Ovary (tissue), 3 donors: ENCODE data around the gene SYT14.

ENCODE experiments used
- CTCF ChIP-seq, 3 donors: fragments of 450-650 bp in 2 of 3; fragments of 200-600 bp in 1 of 3; IDR thresholded peaks; one replicate each; pipeline versions ENCODE4 v1.5.1 to v1.8.0; 2016 to 2022; ENCODE audit warnings: antibody characterized with exemption in 3 of 3, mild to moderate bottlenecking in 1 of 3
- POLR2A ChIP-seq: fragments of 450-650 bp; IDR thresholded peaks from one replicate; pipeline ENCODE4 v1.6.1; 2017; ENCODE audit warnings: antibody characterized with exemption, mild to moderate bottlenecking, moderate library complexity
- donor health status: DM: no; HTN: no; CAD: no.

GRCh38 chr1:209959623-209960022, 21.6 kb downstream of the SYT14 start:
- no peak for TF ChIP-seq CTCF (IDR thresholded peaks at IDR 0.05)
- TF ChIP-seq POLR2A, result no peak
